SHP77 (cell line): ENCODE measurements around the gene ARRB2.

Experiments
- DNase-seq, 2 experiments: peaks; one replicate each; lab custom pipeline; 2025; lab: John Stamatoyannopoulos, UW

The ARRB2 gene

GRCh38 chr17:4733073-4733531 is 22.7 kb downstream of the ARRB2 start:
- no peak for DNase-seq

- DNase-seq: no peak
Observed at GRCh38 chr17:4734857-4735475, 24.5 kb downstream of the ARRB2 start.

GRCh38 chr17:4735876-4736651 is 25.6 kb downstream of the ARRB2 start:
- no peak for DNase-seq

- DNase-seq: no peak
Observed at GRCh38 chr17:4738136-4739121, 28.0 kb downstream of the ARRB2 start.

- peak in 1 of 2 experiments; percentile 46 for DNase-seq
Observed at GRCh38 chr17:4739122-4740024, 28.9 kb downstream of the ARRB2 start, which contains the start of the genes CXCL16 and ZMYND15. Gene CXCL16 (minus strand): TSS chr17:4739928. CDS start chr17:4739339, 589 bp downstream. Gene ZMYND15 (plus strand): TSS chr17:4739833. CDS start chr17:4740549, 716 bp downstream.

DNA sequence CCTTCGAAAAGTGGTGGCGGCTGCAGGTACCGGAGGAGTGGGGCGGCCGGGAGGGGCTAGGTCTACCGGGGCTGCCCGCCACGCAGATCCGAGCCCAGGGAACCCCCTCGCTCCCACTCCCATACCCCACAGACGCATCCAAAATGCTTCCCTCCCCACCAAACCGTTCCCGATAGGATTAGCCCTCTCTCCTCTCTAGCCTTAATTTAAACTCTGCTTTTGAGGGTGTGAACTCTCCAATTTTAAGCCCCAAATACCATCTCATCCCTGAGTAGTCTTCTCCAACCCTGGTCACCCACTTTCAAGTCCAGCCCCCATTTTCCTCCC is 29.6 kb downstream of the ARRB2 start:
- DNase-seq: no peak

DNA sequence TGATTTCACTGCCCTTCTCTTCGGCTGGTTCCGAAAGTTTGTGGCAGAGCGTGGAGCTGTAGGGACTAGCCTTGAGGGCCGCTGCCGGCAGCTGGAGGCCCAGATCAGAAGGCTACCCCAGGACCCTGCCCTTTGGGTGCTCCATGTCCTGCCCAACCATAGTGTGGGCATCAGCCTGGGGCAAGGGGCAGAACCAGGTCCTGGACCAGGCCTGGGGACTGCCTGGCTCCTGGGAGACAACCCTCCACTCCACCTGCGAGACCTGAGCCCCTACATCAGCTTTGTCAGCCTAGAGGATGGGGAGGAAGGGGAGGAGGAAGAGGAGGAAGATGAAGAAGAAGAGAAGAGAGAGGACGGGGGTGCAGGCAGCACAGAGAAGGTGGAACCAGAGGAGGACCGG is 30.2 kb downstream of the ARRB2 start:
- no peak for DNase-seq

DNA sequence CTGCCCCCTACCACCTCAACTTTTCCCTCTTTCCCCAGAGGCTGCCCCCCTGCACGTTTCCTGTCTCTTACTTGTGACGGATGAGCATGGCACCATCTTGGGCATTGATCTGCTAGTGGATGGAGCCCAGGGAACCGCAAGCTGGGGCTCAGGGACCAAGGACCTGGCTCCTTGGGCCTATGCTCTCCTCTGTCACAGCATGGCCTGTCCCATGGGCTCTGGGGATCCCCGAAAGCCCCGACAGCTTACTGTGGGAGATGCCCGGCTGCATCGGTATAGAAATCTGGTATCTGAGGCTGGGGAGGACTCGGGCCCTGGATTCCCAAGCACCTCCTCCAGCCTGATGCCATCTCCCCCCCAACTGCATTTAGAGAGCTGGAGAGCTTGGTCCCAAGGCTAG is 31.1 kb downstream of the ARRB2 start:
- DNase-seq: no peak

DNA sequence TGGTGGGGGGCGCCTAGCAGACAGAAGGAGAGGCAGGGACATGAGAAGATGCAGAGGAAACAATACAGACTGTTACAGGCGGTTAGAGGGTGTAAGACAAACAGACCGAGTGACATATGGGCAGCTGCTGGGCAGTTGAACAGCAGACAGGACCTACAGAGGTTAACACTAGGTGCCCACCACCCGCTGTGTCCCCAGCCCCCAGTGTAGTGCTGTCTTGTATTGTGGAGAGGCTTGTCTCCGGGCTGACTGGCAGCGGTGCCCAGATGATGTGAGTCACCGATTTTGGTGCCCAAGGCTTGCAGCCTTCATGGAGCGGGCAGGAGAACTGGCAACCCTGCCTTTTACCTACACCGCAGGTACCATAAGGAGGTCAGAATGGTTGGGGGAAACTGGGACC is 31.7 kb downstream of the ARRB2 start:
- no peak for DNase-seq

DNA sequence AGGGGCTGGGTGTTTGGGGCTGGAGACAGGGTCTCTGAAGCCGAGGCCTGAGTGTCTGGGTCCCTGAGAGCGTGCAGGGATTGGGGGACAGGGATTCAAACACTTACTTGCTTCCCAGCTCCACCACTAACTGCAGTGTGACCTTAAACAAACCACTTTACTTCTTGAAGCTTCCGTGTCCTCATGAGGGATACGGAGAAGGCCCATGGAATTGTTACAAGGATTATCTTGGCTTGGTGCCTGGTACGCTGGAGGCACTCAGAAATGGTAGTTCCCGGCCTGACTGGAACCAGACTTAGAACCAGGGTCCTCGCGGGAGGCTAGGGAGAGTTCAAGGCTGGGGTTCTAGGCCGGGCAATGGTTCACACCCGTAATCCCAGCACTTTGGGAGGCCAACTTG is 32.2 kb downstream of the ARRB2 start:
- peak in 1 of 2 experiments; percentile 46 for DNase-seq

- no peak for DNase-seq
Observed at GRCh38 chr17:4743216-4743615, 32.8 kb downstream of the ARRB2 start.

- no peak for DNase-seq
Observed at GRCh38 chr17:4743898-4744297, 33.5 kb downstream of the ARRB2 start.

DNA sequence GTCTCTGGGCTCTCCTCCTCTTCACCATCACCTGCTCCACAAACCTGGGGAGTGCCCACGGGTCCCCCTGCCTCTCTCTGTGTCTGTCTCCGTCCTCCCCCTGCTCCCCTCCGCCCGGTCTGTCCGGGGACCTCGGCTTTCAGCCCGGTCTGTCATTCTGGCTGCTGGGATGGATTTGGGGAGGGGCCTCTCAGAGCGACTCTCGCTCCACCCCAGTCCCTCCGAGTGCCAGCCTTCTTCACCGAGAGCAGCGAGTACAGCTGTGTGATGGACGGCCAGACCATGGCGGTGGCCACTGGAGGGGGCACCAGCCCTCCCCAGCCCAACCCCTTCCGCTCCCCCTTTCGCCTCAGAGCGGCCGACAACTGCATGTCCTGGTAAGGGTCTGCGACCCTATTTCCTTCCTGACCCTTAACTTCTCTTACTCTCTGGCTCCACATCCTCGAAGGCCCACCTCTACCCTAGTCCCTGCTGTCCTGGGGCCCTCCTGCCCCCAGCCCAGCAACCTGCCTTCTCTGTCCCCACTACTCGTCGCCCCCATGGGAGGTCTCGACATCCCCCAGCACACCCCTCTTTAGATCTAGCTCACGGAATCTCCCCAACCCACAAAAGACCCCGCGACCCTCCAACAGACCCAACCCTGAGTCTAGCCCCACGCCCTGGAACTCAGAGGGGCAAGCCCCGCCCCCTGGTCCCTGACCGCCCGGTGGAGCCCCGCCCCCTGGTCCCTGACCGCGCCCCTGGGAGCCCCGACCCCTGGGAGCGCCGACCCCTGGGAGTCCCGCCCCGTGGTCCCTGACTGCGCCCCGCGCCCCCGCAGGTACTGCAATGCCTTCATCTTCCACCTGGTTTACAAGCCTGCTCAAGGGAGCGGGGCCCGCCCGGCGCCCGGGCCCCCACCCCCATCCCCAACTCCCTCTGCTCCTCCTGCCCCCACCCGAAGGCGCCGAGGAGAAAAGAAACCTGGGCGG is 34.9 kb downstream of the ARRB2 start:
- DNase-seq: no peak

GRCh38 chr17:4747847-4748246 is 37.4 kb downstream of the ARRB2 start:
- no peak for DNase-seq

DNA sequence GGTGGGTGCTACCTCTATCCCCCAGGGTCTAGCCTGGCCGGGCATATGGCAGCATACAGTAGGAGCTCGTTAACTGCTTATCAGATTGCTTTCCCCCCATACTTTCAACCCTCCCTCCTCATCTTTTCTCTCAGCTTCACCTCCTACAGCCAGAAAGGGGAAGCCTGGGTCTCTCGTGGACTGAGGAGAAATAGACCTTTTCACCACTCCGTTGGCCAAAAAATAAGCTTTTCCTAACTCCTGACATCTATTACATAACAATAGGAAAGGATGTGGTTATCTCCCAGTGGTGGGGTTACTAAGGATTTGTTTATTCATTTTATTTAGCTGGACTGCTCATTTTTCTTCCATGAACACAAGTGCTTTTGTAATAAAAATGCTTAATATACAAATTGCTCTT is 38.3 kb downstream of the ARRB2 start:
- DNase-seq: no peak

GRCh38 chr17:4750606-4751005 is 40.2 kb downstream of the ARRB2 start:
- DNase-seq: no peak

GRCh38 chr17:4751932-4752331 is 41.5 kb downstream of the ARRB2 start:
- DNase-seq: no peak

GRCh38 chr17:4753392-4753791 is 43.0 kb downstream of the ARRB2 start:
- DNase-seq: no peak

DNA sequence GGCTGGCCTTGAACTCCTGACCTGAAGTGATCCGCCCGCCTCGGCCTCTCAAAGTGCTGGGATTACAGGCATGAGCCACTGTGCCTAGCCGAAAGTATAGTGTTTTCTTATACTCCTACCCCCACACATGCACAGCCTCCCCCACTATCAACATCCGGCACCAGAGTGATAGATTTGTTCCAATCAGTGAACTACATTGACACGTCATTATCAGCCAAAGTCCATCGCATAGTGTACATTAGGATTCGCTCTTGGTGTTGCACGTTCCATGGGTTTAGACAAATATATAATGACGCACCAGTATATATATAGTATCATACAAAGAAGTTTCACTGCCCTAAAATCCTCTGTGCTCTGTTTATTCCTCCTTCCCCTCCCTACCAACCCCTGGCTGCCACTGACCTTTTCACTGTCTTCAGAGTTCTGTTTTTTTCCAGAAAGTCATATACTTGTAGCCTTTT is 49.4 kb downstream of the ARRB2 start:
- DNase-seq: no peak

GRCh38 chr17:4764595-4764994 is 54.2 kb downstream of the ARRB2 start:
- no peak for DNase-seq
